LNCAP (cell line): ENCODE results near the gene FOXO4.
A peak's percentile ranks its signal among the peaks of the same experiment; 100 is the strongest.

Experiments used
- TF ChIP-seq, protein P1 (sequence below): fragments of 450-650 bp; IDR thresholded peaks from 2 replicates; pipeline ENCODE4 v1.5.1; 2017; ENCODE audit warnings: mild to moderate bottlenecking

Gene FOXO4

DNA sequence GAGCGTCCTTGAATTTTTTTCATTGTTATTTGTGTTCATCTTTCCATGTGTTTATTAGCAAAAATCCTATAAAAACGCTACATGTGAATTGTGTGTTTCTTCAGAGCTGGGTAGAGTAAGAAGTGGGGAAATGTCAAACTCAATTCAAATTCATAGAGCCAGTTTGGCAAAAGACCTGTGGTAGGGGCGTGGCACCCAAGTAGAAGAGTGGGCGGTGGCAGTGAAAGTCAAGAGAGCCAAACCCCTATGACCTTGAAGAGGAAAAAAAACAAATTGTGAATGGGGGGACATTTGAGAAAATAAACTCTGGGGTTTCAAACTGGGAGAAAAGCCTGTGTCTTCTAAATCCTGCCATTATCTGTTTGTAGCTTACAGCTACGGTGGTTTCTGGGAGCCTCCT, 4.4 kb upstream of the FOXO4 start:
- TF ChIP-seq, protein P1, sequence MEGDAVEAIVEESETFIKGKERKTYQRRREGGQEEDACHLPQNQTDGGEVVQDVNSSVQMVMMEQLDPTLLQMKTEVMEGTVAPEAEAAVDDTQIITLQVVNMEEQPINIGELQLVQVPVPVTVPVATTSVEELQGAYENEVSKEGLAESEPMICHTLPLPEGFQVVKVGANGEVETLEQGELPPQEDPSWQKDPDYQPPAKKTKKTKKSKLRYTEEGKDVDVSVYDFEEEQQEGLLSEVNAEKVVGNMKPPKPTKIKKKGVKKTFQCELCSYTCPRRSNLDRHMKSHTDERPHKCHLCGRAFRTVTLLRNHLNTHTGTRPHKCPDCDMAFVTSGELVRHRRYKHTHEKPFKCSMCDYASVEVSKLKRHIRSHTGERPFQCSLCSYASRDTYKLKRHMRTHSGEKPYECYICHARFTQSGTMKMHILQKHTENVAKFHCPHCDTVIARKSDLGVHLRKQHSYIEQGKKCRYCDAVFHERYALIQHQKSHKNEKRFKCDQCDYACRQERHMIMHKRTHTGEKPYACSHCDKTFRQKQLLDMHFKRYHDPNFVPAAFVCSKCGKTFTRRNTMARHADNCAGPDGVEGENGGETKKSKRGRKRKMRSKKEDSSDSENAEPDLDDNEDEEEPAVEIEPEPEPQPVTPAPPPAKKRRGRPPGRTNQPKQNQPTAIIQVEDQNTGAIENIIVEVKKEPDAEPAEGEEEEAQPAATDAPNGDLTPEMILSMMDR: no peak

DNA sequence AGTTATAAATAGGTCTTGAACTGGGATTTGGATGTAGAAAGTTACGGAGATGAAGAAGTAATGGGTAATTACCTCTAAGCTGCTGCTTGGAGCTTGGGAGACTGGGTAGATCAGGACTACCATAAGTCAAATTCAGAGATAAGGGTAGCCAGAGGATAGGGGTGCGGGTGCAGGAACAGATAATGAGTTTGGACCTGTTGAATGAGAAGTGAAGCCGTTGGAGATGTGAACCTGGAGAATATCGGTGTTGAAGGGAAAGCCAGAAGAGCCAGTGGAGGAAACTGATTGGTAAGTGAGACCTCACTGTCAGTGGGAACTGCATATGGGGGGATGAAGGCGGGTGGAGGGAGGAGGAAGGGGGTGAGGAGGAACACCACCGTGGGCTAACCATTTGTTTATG, 618 bp upstream of the FOXO4 start:
- TF ChIP-seq, protein P1: no peak

DNA sequence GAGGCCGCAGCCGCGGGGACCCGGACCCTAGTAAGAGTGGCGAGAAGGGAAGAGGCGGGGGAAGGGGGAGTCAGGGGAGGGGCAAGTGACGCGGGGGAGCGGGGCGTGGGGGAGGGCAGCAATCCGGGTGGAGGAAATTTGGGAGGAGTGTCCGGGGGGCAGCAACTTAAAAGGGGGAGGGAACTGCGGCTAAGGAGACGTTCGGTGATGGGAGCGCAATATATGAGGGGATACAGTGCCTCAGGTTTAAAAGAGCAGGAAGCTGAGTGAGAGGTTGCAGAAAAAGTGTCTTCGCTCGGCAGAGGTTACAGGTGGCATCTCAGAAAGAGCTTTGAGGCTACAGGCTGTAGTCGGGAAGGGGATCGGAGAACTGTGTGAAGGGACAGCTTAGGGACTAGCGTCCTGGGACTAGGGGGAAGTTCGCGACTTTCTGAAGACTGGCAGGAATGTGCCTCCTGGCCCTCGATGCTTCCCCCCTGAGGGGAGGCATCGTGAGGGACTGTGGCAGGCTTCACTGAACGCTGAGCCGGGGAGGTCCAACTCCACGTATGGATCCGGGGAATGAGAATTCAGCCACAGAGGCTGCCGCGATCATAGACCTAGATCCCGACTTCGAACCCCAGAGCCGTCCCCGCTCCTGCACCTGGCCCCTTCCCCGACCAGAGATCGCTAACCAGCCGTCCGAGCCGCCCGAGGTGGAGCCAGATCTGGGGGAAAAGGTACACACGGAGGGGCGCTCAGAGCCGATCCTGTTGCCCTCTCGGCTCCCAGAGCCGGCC, 519 bp downstream of the FOXO4 start:
- TF ChIP-seq, protein P1: no peak

DNA sequence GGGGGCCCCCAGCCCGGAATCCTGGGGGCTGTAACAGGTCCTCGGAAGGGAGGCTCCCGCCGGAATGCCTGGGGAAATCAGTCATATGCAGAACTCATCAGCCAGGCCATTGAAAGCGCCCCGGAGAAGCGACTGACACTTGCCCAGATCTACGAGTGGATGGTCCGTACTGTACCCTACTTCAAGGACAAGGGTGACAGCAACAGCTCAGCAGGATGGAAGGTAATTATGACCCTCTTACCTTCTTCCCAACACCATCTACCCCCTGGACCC, 1.0 kb downstream of the FOXO4 start:
- TF ChIP-seq, protein P1: no peak

DNA sequence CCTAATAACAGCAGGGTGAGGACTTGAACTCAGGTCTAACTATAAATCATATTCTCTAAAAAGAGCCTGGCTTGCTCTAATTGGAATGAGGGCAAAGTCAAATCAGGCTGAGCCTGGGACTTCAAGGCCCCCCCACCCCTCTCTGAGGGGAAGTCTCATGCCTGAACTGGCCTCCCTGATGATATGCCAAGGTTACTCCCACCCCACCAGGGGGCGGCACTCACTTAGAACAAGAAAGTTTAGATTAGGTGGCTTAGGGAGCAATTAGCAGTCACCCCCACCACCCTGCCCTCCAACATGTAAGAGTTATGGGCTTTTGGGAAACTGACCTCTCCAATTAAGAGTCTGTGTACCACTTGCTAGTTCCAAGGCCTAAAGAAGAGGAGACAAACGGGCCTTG, 2.7 kb downstream of the FOXO4 start:
- TF ChIP-seq, protein P1: 0 out of 2 replicates have a peak, but pooled peaks have one; percentile 10

DNA sequence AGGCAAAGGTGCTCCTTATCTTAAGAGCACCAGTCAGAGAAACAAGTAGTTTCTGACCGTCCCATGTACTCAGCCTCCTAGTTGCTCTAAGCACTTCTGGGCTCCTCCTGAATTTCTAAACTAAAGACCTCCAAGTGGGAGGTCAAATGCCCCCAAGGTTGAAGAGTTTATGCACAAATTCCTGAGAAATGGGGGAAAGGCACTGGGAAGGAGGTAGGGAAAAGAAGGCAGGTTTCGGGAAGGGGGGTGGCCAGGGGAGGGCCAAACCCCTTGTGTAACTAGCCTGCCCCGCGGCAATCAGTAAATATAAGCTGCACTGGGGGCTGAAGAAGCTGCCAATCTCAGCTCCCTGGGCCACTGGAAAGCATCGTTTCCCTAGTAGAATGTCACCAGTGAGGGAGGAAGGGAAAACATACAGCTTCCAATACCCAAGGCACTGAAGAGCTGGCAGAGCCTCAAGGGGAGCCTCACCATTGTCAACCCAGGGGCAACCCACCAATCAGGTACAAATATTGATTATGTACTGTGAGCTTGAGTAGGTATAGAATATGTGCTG, 3.4 kb downstream of the FOXO4 start:
- TF ChIP-seq, protein P1: no peak

DNA sequence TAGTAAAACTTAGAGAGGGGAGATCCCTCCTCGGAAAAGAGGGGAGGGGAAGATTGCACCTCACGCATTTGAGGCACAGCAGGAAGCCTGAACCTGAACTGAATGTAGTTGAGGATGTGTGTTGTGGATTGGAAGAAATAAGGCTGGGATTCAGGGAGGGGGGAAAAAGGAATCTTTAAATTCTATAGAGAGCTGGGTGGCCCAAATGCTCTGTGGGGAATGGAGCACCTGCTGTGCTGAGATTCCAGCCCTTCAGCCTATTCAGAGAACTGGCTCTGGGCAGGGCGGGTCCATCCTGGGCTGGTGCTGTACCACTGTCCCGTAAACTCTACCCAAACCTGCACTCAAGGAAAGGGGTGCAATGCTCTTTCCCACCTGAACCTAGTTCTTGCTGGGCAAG, 4.1 kb downstream of the FOXO4 start:
- TF ChIP-seq, protein P1: no peak
